NCI-H2196 treated with DMSO at 0.1 percent for 48 hours (cell line): ENCODE measurements around the gene ZNF503.

Experiments
- DNase-seq: peaks from one replicate; lab custom pipeline; 2025; ENCODE audit not compliant: unreplicated experiment; lab: John Stamatoyannopoulos, UW

ZNF503 gene

GRCh38 chr10:75358132-75358531 lies 43.4 kb downstream of the ZNF503 start:
- DNase-seq, result no peak

DNA sequence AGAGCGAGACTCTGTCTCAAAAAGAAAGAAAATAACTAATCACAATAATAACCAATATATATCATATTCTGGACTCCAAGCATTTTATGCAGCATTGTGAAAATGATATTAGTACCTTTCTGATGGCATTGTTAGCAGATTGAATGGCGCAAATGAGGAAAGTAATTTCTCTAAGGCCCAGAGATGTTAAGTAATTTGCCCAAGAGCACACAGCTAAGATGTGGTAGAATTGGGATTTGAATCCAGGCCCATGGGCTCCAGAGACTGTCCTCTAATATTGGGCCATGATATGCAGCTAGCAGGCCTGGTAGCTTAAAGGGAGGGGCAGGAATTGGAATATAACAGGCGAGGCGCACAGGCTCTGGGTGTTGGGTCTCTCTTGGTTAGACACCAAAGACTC lies 44.1 kb downstream of the ZNF503 start:
- DNase-seq, result no peak

- DNase-seq, result no peak
These were observed 45.1 kb downstream of the ZNF503 start for GRCh38 chr10:75356484-75356883.

DNA sequence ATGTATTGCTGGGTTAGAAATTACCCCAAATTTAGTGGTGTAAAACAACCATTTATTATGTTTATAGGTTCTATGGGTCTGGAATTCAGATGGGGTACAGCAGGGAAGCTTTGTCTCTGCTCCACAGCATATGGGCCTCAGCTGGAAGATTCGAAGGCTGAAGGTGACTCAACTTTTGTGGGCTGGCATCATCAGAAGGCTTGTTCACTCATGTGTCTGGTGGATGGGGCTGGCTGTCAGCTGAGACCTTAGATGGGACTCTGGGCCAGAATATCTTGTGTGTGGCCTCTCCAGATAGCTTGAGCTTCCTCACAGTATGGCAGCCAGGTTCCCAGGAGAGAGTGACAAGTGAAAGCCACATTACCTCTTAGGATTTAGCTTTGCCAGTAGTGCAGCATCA lies 45.9 kb downstream of the ZNF503 start:
- no peak for DNase-seq

DNA sequence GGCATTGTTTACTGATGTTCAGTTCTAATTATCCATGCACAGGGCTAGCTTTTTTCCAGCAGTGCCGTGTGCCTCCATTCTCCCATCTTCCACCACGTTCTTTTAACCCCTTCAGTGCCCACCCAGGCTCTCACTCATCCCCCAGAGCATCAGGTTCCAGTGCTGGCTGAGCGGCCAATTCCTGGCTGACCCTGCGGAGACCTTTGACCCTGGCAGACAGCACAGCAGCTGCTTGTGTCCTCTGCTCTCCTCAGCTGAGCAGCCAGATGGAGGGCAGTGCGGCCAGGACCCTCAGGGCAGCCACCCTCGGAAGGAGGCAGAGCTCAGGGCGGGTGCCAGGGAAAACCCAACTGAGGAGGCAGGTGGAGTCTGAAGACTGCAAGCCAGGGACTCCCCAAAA lies 48.4 kb downstream of the ZNF503 start:
- no peak for DNase-seq

DNA sequence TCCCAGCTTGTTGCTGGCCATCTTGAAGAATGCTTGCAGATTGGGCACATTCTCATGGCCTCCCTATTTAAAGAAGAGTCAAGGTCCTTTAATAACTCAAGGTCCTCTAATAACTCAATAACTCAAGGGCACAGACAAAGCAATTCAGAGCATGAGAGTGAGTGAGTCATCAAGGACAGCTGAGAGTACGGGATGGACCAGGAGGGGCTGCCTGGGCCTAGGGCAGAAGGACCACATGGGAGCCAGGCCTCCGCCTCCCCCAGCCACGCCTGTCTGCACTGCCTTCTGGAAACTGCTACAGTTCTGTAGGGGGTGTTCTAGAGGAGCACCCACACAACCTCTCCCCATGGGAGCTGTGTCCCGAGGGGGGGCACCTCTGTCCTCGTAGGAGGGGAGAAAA lies 48.9 kb downstream of the ZNF503 start:
- DNase-seq, result no peak

DNA sequence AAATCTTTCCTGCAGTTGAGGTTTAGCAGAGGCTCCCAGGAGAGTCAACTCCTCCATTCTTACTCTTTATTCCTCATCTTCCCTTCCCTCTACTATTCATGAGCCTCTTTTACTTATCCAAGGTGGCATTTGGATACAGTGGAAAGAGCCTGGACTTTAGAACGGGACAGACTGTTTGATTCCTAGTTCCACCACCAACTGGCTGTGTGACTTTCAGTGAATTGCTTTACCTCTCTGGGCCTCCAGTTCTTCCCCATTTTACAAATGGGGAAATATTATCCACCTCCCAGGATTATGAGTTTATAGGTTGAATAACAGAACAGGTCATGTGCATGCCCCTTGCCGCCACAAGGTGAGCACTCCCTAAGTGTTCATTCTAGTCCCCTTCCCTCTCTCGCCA lies 49.9 kb downstream of the ZNF503 start:
- DNase-seq, result no peak

DNA sequence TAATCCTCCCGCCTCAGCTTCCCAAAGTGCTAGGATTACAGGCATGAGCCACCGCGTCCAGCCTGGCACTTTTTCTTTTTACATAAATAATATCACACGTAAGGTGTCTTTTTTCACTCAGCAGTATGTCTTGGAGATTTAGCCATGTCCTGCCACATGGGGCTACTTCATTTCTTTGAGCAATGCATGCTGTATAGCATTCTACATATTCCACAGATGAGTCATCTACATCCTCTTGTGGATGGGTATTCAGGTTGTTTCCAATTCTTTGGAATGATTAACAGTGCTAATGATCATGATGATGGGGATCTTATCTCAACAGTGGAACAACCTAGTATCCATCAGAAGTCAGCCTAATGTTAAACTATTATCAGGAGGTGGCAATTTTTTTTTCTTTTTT lies 50.8 kb downstream of the ZNF503 start:
- no peak for DNase-seq
